GOT3 (cell line): ENCODE data around the gene ELMO1.

ENCODE experiments used
- DNase-seq: peaks from one replicate; lab custom pipeline; 2025; ENCODE audit warnings: mixed read lengths; lab: John Stamatoyannopoulos, UW

The ELMO1 gene

DNA sequence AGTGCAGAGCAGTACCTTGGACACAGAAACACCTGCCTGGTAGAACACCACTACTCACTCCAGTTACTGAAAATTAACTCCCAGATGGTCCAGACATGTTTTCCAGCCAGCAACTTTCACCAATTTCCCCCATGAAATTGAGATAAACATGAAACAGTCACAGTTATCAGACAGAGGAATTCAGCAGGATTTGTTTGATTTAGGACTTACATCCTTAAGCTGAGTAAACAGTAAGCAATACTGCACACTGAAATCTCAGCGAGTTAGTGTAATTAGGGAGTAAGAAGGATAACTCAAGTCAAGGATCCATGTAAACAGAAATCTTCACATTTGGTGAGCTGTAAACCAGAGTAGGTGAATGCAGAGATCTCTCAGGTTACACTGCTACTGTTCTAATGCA, 353.5 kb downstream of the ELMO1 start:
- no peak for DNase-seq

DNA sequence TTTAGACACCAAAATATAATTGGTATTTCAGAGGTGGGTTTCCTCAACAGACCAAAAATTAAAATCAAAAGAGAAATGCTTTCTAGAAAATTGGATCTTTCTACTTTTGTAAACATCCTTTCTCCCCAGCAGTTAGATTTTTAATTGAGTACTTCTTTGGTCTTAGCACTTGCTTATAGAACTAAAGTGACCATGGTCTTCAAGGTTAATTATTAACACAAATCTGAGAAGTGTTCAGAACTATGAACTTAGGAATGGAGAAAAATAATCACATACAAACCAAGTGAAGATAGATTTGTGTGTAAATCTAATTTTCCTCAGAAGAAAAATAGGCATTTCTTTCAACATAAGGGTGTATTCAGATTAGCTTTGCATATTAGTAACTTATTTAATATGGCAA, 355.4 kb downstream of the ELMO1 start:
- no peak for DNase-seq

DNA sequence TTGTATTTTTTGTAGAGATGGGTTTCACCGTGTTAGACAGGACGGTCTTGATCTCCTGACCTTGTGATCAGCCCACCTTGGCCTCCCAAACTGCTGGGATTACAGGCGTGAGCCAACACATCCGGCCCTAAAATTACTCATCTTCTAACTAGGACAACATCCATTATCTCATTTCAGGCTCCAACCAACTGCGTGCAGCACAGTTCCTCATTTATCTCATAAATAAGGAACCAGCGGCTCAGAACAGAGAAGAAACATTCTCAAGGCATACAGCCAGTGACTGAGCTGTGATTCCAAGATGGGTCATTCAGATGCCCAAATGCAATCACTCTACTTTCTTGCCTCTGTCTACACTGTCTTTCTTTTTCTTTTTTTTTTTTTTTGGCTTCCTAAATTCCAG, 356.1 kb downstream of the ELMO1 start:
- DNase-seq: no peak

DNA sequence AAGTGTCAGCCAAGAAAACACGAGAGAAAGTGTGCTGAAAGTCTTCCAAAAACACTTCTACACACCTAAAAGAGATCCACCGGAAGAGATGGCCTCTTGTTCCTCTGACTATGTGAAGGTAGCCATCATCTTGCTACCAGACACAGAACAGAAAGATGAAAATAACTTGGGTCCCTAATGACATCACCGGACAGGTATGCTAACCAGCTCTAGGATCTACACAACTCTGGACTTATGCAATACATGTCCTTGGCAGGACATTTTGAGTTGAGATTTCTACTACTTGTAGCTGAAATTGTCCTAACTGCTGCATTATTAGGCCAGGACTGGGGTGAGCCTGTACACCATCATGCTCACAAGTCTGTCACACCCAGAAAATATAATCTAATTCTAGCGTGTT, 358.7 kb downstream of the ELMO1 start:
- no peak for DNase-seq

DNA sequence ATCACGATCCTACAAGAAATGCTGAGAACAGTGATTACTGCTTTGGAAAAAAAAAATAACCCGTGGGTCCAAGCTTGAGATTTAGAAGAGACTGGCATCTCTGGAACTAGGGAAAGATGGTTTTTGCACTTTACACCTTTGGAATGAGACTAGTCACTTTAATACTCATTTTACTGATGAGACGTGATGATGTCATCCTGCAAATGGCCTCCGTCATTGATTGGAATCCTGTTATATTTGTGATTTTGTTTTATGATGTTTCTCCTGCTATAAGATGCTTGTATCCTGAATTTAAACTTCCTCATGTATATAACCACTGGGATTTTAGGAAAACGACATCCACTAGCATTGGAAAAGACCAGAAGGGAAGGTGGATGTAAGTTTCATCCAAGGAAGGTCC, 363.1 kb downstream of the ELMO1 start:
- DNase-seq: no peak

DNA sequence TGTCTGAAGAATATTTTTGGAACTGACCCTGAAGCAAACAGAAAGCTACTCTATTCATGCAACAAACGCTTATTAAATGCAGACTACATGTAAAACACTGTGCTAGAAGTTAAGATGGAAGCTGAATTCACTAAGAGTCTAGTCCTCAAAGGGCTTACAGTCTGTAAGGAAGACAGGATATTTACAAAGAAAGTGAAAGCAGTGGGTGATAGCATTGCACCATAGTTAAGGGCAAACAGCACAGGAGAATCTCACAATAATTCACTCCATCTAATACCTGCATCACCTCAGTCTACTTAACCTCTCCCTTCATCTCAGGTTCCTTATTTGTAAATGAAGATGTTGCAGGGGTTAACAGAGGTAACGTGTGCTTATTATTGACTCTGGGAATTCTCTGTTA, 364.4 kb downstream of the ELMO1 start:
- DNase-seq: no peak

DNA sequence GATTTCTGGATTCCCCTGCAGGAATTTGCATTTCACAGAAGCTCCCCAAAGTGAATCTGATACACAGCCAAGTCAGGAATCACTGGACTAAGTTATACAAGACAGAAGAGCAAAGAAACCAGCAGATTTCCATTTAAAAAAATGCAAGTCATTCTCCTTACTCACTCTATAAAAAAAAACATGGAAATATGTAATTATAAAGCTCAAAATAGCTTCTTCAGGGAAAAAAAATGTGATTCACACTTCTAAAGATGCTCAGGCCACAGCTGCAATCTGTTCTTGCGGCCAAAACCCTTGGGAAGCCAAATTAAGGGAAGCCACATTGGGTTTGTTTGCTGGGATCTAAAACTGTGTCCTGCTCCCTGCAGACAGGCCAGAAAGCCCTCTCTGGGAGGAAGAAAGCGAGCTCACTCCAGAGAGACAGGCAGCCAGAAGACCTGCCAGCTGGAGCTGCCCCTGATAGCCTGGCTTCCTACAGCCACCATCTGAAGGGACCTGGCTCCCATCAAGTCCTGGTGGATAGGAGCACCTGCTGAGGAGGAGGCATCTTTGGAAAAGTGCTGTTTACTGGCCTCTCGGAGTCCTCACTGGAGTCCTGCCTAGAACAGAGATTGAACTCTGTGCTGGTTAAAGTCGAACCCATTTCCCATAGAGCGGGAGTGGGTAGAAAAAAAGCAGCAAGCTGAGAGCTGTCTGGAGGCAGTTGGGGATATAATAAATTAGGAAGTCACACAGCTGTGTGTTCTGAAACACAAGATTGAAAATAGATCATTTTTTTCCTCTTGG, 365.2 kb downstream of the ELMO1 start:
- DNase-seq: no peak

DNA sequence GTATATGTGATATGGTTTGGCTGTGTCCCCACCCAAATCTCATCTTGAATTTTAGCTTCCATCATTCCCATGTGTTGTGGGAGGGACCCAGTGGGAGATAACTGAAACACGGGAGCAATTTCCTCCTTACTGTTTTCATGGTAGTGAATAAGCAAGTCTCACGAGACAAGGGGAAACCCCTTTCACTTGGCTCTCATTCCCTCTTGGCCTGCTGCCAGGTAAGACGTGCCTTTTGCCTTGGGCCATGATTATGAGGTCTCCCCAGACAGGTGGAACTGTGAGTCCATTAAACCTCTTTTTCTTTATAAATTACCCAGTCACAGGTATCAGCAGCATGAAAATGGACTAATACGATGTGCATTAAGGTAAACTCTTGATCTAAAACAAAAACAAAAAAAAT, 367.2 kb downstream of the ELMO1 start:
- DNase-seq: no peak

DNA sequence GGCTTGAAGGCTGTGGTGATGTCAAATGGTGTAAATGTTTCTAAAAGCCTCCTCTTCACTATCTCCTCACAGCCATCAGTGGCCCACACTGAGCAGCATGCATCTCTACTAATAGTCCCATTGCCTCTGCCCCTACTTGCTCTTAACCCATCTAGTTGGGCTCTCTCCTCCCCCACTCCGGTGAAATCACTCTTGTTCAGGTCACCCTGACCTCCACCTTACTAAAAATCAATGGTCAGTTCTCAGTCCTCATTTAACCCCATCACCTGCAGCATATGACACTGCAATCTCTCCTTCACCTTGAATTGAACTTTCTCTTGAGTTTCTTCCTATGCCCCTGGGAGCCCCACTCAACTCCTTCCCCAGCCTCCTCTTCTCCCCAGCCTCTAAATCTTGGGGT, 369.2 kb downstream of the ELMO1 start:
- no peak for DNase-seq

DNA sequence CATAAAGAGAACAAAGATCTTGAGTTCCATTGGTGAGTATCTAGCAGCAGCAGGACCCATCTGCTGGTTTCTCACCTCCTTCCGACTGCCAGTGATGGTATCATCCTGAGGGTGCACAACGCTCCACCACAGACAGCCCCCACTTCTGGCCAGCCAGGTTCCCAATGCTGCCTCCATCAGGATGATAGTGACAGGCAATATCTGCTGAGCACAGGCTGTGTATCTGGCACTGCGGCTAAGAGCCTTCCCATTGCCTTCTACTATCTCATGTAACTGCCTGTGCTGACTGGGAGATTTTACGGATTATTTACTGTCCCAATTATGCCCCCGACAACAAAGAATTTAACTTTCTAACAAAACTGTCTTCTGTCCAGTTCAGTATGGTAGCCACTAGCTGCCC, 372.0 kb downstream of the ELMO1 start:
- no peak for DNase-seq

DNA sequence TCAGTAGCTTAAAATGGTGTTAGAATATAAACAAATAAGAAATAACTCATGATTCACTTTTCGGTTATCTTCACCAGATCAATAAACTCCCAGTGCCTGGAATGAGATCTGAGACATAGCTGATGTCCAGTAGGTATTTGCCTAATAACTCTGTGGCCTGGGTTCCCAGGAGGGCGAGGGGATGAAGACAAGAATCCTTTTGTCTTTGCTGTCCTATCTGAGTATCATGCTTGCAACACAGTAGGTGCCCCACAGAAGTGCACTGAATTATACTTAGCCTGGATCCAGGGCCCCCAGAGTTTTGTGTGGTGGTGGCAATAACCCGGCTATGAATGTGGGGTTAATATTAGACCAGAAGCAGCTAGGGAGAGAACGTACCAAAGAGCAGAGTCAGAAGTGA, 374.3 kb downstream of the ELMO1 start:
- no peak for DNase-seq

DNA sequence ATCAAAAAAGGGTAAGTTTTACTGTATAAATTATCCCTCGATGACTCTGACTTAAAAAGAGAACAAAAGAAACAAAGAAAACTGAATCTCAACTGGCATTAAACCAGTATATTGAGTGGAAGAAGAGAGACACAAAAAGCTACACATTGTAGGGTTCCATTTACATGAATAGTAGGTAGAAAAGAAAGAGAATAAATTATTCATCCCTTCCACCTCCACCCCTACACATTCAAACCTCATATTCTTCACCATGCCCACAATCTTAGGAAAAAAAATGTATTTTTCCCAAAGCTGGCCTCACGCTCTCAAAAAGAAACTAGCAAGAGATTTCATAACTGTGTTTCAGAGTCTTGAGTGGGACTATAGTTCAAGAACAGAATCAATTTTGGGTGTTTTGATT, 377.5 kb downstream of the ELMO1 start:
- DNase-seq: no peak

DNA sequence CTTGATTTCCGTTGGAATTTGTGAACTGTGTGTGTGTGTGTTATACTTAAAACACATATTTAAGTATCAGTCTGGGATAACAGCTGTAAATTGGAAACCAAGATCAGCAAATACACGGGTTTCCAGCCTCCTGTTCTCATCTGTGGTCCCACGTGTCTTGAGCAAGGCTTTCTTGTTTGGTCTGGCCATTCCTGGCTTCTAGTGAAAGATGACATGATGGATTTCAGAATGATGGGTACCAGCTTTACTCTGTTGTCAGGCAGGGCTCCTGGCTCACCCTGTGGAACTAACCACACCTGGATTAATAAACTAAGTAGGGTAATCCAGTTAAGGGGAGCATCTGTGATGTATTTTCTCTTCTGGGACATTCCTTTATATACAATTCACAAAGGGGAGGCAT, 378.2 kb downstream of the ELMO1 start:
- no peak for DNase-seq

DNA sequence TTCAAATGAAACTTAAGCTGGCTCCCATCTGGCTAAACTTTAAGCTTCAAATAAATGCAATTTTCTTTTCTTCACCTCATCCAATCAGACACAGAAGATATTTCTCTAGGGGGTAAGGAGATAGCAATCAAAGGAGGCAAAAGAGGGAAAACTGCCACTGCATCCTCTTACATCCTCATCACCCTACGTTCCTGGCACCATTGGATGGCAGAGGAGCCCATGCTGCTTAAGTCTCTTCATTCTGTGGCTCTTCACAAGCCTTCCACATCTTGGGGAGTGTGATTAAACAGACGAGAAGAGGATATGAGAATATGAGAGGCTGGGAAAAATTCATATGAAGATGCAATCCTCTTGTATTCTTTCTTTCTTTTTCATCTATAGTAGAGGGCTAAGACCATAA, 378.6 kb downstream of the ELMO1 start:
- DNase-seq: no peak

DNA sequence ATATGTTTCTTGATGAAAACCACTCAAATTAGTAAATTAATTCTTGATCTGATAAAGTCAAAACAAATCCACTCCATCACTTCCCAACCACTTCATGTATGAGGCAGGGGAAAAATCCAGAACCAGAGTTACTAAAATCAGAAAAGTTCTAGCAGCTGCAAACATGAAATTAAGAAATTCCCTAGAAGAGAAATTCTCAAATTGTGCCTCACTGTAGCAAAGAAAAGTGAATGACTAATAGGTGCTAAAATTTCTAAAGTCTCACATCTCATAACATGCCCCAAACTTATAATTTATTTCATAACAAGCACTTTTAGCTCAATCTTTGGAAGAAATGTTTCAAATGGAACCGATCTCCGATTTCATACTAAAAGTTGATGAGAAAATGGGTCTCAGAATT, 379.3 kb downstream of the ELMO1 start:
- no peak for DNase-seq

DNA sequence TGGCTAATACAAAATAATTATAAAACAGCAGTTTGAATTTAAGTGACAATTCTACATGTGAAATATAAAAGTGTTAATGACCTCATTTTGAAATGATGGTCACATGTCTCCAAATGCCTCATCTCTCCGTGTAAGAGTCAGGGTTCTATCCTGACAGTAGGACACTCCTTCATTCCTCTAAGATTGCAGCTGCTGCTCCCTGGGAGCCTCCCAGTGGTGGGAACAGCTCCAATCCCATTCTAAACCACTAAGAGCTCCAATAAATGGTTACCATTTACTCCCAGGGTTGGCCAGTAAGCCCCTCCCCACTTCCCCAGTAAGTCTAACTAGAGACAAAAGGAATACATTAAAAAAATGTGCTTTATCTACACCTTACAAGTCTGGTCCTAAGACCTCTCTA, 379.8 kb downstream of the ELMO1 start:
- no peak for DNase-seq

DNA sequence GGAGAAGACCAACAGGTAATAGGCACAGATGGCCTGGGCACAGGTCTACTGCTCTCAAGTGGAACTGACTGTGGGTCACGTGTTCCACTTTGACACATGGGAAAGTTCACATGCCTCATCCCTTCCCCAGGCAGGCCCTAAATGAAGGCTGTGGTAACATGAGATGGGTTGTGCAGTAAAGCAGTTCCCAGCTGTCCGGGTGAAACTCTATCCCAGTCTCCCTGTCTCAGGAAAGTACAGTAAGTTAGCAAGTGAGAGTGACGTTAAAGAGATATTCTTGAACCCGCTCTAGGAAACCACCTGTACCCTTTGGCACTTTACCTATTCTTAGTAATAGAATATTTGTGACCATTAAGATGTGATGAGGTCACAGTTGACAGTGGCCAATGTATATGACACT, 380.6 kb downstream of the ELMO1 start:
- DNase-seq: no peak

DNA sequence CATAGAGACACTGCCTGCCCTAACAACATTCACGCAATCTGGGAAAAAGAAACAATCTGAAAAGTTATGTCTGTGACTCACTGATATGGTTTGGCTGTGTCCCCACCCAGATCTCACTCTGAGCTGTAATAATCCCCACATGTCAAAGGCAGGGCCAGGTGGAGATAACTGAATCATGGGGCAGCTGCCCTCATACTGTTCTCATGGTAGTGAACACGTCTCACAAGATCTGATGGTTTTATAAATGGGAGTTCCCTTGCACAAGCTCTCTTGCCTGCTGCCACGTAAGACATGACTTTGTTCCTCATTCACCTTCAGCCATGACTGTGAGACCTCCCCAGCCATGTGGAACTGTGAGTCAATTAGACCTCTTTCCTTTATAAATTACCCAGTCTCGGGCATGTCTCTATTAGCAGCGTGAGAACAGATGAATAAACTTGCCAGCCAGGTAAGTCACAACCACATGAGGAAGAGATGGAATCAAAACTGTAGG, 382.8 kb downstream of the ELMO1 start:
- DNase-seq: no peak

DNA sequence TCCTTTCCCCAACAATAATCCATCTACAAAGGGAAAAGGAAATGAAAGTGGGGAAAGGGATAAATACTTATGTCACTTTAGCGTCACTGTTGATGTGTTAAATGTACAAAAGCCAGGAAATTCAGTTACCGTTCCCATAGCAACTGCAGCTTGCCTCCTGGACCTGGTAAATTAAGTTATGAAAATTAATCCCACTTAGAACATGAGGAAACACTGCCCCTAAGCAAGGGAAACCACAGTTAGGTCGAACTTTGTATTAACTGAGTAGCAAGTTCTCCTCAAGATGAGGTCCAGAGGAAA, 386.2 kb downstream of the ELMO1 start:
- no peak for DNase-seq

DNA sequence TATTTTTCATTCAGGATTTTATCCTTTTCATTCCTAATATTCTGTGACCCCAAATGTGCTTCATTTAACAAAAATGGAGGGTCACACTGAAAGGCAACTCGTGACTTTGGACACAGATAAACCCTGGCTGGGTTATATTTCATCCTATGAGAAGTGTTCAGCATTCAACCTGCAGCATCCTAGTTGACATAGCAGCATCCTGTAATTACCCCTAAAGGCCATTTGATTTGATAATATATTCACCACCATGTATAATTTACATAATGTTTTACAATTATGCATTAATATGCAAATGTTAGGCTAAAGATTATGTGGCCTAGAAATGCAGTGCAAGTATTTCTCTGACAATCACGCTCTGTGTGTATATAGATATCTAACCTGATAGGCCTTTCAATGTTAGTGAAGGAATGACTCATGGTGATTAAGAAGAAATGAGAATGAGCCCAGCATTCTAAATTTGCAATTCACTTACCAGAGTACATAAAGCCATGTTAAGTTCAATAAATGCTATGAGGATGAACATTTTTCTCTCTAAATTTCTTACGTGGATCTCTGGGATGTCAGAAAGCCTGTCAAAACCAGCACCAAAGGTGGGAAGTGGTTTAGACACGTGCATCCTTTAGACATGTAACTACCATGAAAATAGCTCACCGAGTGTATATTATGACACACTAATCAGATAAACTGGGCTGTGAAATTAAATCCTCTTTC, 386.7 kb downstream of the ELMO1 start:
- no peak for DNase-seq

DNA sequence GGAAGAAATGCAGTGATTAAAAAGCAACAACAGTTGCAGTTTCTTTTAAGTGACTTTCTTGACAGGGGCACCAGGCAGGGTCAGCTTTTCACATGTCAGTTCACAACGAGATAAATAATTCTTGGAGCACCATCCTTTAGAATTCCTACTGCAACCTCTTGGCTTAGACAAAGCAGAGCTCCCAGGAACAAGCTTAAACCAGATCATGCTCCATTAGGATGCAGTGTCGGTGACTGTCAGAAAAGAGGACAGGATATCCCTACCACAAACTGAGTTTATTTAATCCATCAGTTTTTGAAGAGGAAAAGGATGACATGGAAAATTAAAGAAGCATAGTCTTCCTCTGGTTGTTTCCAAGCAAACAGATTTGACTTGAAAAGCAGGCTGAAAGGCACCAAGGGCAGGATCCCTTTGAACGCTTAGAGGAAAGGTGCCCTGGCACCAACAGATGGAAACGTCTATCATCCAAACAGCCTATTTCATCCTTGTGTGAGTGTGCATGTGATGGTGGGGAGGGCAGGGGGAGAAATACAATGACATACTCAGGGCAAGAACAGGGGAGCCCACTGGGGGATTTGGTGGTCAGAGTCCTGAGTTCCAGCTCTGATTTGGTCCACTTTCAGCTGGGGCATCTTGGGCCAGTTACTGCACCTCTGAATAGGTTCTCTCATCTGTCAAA, 392.3 kb downstream of the ELMO1 start:
- no peak for DNase-seq

DNA sequence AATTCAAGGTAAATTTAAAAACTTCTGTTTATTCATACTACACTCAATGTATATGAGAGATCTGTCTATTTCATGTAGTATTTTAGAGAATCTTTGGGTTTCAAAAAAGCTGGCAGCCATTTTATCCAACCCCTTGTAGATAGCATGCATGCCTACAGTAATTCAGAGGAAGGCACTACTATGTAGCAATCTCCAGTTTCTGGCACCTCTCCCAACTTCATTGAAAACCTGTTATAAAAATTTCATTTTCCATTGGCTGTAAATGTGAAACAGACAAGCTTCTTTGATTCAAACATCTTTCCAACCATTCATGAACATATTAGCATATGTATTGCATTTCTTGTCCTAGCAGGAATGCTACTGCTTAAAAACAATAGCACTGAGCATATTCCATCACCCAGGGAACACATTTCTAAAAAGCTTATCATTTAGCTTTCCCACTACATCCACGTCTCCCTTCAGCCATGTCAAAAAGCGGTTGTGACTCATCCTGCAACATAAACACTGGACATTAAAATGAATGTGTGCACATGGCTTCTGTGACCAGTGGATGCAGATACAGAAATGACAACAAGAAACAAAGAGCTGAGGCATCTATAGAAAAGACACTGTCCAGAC, 393.9 kb downstream of the ELMO1 start:
- no peak for DNase-seq

DNA sequence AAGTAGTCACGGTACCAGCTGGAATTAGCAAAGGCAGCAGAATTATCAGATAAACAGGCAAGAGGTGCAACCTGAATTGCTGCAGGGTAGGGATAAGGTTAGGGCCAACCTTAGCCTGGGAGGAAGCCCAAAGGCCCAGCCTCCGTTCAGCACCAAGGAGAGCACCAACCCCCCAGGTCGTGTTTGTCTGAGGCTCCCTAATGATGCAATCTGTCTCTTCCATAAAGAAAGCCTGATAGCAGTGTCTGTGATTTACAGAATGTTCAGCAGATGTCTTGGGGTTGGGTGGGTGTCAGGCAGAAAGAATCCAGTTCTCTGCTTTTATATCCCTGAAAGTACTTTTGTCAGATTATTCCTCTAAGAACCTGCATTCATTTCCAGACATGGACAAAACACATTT, 396.0 kb downstream of the ELMO1 start:
- DNase-seq: no peak
